Stimulated activated naive B cell treated with anti-CD40 and anti-IgM and Interleukin-4, amounts not matched to agents 10 μg/mL and 1 μg/mL and 100 μg/mL, for 72 hours (primary cell): ENCODE data around the gene PLXNC1.
A peak's percentile ranks its signal among the peaks of the same experiment; 100 is the strongest.

ENCODE experiments used
- ATAC-seq, 2 donors: fragments of 150-1000 bp; cut with Tn5 transposase; replicated peaks; 2 replicates each; pipeline ENCODE4 v1.10.0; 2021; ENCODE audit warnings: moderate library complexity in 1 of 2
- DNase-seq: peaks from one replicate; pipeline ENCODE4 v3.0.0; 2021
- H3K27ac Mint-ChIP-seq: one replicate; pipeline ENCODE4 v1.8.0; 2022; ENCODE audit warnings: mild to moderate bottlenecking, mixed read lengths
- H3K27me3 Mint-ChIP-seq, 2 donors: one replicate each; pipeline ENCODE4 v1.8.0; 2022; ENCODE audit warnings: mixed read lengths in 2 of 2
- H3K36me3 Mint-ChIP-seq, 2 donors: one replicate each; pipeline ENCODE4 v1.8.0; 2022; ENCODE audit warnings: mixed read lengths in 2 of 2, mild to moderate bottlenecking in 1 of 2
- H3K4me1 Mint-ChIP-seq, 2 donors: one replicate each; pipeline ENCODE4 v1.8.0; 2022; ENCODE audit warnings: mixed read lengths in 2 of 2, mild to moderate bottlenecking in 1 of 2
- H3K4me3 Mint-ChIP-seq, 2 donors: one replicate each; pipeline ENCODE4 v1.8.0; 2022; ENCODE audit warnings: mild to moderate bottlenecking in 2 of 2, mixed read lengths in 2 of 2, moderate library complexity in 1 of 2
- H3K9me3 Mint-ChIP-seq, 2 donors: one replicate each; pipeline ENCODE4 v1.8.0; 2022; ENCODE audit warnings: mixed read lengths in 2 of 2, mild to moderate bottlenecking in 1 of 2

PLXNC1 gene

DNA sequence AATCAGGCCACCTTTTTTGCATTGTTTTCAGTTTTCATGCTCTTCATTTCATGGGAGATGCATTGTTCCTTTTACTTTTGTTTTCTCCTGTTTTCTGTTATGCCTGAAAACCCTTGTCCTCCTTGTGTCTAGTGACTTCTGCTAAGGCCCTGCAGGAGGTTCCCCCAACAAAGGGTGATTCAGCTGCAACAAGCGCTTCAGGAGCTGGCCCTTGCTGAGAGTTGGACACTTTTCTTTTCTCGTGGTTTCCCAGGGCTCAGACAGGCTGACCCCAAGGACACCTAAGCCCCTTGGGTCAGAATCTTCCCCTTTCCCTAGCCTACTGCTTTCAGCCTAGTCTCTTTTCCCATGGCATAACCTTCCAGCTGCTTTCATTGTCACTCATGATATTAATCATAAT is 98.9 kb downstream of the PLXNC1 start:
- Mint-ChIP-seq H3K9me3 (no peaks in the 10 kb centered on the region), H3K36me3 (peaks cover 57 to 79% of the 10 kb centered on the region in 2 donors), H3K27me3 (no peaks in the 10 kb centered on the region), H3K27ac (peak overlapping the region; percentile 32), H3K4me1 (peaks cover 37 to 45% of the 10 kb centered on the region in 2 donors), H3K4me3 (no peak overlapping the region)
- ATAC-seq (no peak), DNase-seq (no peak)

DNA sequence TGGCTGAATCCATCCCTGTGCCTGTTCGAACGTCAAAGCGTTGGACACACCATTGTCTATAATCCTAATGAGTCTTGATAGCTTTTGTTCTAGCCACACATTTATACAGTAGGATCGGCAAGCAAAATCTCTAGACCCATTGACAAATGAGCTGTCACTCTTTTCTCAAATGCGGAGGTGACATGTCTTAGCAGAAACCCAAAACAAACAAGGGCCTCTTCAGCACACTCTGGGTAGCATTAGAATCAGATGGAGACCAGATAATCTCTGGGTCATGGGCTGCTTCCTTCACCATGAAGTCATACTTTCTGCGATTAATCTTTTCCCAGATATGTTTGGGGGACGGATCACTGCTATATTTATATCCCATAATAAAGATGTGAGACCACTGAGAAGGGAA is 100.2 kb downstream of the PLXNC1 start:
- Mint-ChIP-seq H3K4me1 (peaks cover 30 to 35% of the 10 kb centered on the region in 2 donors), H3K36me3 (peaks cover 55 to 82% of the 10 kb centered on the region in 2 donors), H3K4me3 (no peak overlapping the region), H3K27me3 (no peaks in the 10 kb centered on the region), H3K9me3 (no peaks in the 10 kb centered on the region), H3K27ac (no peak overlapping the region)
- DNase-seq = no peak
- no peak for ATAC-seq

DNA sequence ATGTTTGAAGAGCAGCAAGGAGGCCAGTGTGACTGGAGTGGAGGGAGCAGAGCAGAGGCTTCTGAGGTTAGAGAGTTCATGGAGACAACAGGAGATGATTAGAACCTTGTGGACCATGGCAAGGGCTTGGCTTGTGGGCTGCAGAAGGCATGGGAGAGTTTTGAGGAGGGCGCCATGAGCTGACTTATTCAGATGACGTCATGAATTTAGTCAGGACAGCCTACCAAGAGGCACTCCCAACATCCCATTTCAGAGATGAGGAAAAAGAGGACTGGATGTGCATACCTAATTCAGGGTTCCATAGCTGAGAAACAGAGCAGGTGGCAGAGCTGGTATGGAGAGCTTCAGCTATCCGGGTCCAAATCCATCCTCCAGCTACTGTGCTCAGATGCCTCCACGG is 101.8 kb downstream of the PLXNC1 start:
- ATAC-seq (no peak), DNase-seq (no peak)
- Mint-ChIP-seq H3K27ac (no peak overlapping the region), H3K4me3 (no peak overlapping the region), H3K4me1 (peaks cover 23 to 25% of the 10 kb centered on the region in 2 donors), H3K36me3 (peaks cover 59 to 82% of the 10 kb centered on the region in 2 donors), H3K27me3 (no peaks in the 10 kb centered on the region), H3K9me3 (no peaks in the 10 kb centered on the region)

DNA sequence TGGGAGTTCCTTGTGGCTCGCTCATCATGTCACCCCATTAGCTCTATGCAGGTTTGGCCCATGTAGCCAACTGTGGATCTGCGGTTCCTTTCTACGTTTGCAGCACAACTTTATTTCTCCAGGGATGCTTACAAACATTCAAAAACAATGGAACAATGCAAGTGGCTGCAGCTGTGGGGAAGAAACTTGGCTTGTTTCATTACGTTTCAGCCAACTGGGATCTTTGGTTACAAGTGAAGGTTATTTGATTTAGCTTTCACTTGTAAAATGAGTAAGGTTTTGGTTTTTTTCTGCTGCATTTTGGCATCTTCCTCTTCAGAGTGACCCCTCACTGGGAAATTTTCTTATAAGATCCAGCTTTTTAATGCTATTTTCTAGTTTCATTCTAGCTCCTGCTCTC is 105.9 kb downstream of the PLXNC1 start:
- Mint-ChIP-seq H3K27me3 (no peaks in the 10 kb centered on the region), H3K36me3 (peaks cover 52 to 74% of the 10 kb centered on the region in 2 donors), H3K4me1 (peaks cover 13 to 21% of the 10 kb centered on the region in 2 donors), H3K27ac (no peak overlapping the region), H3K9me3 (no peaks in the 10 kb centered on the region), H3K4me3 (no peak overlapping the region)
- DNase-seq (no peak), ATAC-seq (no peak)

DNA sequence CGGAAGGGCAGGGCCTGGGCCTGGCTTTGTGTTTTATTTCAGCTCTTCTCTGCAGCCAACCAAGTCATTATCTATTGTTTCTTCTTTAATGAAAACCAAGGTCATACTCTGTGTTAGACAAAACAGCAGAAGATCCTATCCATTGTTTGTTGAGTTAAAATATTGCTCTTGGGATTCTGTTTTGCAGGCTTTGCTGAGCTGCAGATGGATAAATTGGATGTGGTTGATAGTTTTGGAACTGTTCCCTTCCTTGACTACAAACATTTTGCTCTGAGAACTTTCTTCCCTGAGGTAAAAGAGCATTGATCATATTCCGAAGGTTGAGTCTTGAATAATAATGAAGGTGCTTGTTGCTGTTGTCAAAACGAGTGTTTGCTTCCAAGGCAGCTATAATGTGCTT is 106.6 kb downstream of the PLXNC1 start:
- H3K9me3 Mint-ChIP-seq = no peaks in the 10 kb centered on the region
- DNase-seq (no peak), ATAC-seq (no peak)
- peaks cover 50 to 70% of the 10 kb centered on the region in 2 donors for H3K36me3 Mint-ChIP-seq
- H3K27me3 Mint-ChIP-seq = no peaks in the 10 kb centered on the region
- H3K4me3 Mint-ChIP-seq = no peak overlapping the region
- peaks cover 13 to 21% of the 10 kb centered on the region in 2 donors for H3K4me1 Mint-ChIP-seq
- H3K27ac Mint-ChIP-seq = no peak overlapping the region

GRCh38 chr12:94255428-94255827 is 107.1 kb downstream of the PLXNC1 start:
- DNase-seq (no peak), ATAC-seq (no peak)
- Mint-ChIP-seq H3K27ac (no peak overlapping the region), H3K36me3 (peaks cover 49 to 67% of the 10 kb centered on the region in 2 donors), H3K9me3 (no peaks in the 10 kb centered on the region), H3K4me1 (peaks cover 13 to 21% of the 10 kb centered on the region in 2 donors), H3K27me3 (no peaks in the 10 kb centered on the region), H3K4me3 (no peak overlapping the region)

- H3K9me3 Mint-ChIP-seq = no peaks in the 10 kb centered on the region
- DNase-seq (no peak), ATAC-seq (no peak)
- no peak overlapping the region for H3K4me3 Mint-ChIP-seq
- H3K36me3 Mint-ChIP-seq = peaks cover 53 to 71% of the 10 kb centered on the region in 2 donors
- no peak overlapping the region for H3K27ac Mint-ChIP-seq
- peaks cover 33 to 40% of the 10 kb centered on the region in 2 donors for H3K4me1 Mint-ChIP-seq
- H3K27me3 Mint-ChIP-seq = no peaks in the 10 kb centered on the region
Measured at GRCh38 chr12:94258593-94258992, 110.2 kb downstream of the PLXNC1 start.

DNA sequence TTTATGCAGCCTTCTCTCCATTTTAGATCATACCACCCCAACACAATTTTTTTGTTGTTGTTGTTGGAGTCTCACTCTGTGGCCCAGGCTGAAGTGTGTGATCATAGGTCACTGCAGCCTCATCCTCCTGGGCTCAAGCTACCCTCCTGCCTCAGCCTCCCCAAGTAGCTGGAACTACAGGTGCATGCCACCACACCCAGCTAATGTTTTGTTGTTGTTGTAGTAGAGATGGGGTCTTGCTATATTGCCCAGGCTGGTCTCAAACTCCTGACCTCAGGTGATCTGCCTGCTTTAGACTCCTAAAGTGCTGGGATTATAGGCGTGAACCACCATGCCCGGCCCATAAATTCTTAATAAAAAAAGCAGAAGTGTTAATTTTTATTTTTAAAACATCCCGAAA is 111.6 kb downstream of the PLXNC1 start:
- peak overlapping the region; percentile 11 for H3K27ac Mint-ChIP-seq
- no peak for ATAC-seq
- peaks cover 55 to 72% of the 10 kb centered on the region in 2 donors for H3K36me3 Mint-ChIP-seq
- peaks cover 37 to 50% of the 10 kb centered on the region in 2 donors for H3K4me1 Mint-ChIP-seq
- no peaks in the 10 kb centered on the region for H3K9me3 Mint-ChIP-seq
- no peak overlapping the region for H3K4me3 Mint-ChIP-seq
- no peaks in the 10 kb centered on the region for H3K27me3 Mint-ChIP-seq
- no peak for DNase-seq

DNA sequence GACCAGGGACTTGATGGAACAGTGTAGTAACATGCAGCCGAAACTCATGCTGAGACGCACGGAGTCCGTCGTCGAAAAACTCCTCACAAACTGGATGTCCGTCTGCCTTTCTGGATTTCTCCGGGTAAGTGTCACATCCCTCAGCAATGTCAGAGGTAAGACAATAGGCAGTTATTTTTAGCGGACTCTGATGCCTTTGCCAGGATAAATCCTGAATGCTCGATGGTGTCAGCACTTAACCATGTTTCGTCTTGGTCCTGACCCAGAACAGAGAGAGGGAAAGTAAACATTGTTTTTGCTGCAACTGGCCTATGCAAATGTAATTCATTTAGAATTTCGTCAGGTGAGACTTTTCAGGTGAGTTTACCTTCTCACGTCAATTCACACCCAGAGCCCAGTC is 112.3 kb downstream of the PLXNC1 start:
- Mint-ChIP-seq H3K27ac (no peak overlapping the region), H3K4me1 (peaks cover 42 to 57% of the 10 kb centered on the region in 2 donors), H3K27me3 (no peaks in the 10 kb centered on the region), H3K4me3 (no peak overlapping the region), H3K36me3 (peaks cover 57 to 72% of the 10 kb centered on the region in 2 donors), H3K9me3 (peaks cover 0 to under 1% of the 10 kb centered on the region in 2 donors)
- ATAC-seq (no peak), DNase-seq (no peak)

DNA sequence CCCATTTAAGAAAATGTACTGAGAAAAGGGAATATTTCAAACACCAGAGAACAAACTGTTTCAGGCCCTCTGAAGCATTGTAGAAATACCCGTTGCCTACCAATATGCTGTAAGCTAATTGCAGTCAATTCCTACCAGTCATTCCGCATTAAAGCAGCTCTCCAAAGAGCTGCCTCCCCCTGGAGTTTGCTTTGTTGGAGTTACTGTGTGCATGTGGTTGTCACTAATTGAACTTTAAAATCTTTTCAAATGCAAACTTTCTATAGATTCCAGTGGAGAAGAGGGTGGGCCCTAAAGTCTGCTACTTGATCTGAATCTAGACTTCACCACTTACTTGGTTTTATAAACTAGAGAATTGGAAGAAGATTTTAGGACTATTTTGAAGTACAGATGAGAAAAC is 112.7 kb downstream of the PLXNC1 start:
- DNase-seq = no peak
- Mint-ChIP-seq H3K9me3 (peaks cover 0 to 4% of the 10 kb centered on the region in 2 donors), H3K4me1 (peaks cover 44 to 61% of the 10 kb centered on the region in 2 donors), H3K27ac (no peak overlapping the region), H3K27me3 (no peaks in the 10 kb centered on the region), H3K36me3 (peaks cover 59 to 72% of the 10 kb centered on the region in 2 donors), H3K4me3 (no peak overlapping the region)
- ATAC-seq = no peak

- DNase-seq (no peak), ATAC-seq (no peak)
- peaks cover 45 to 63% of the 10 kb centered on the region in 2 donors for H3K4me1 Mint-ChIP-seq
- H3K27ac Mint-ChIP-seq = peak overlapping the region; percentile 97
- H3K36me3 Mint-ChIP-seq = peaks cover 58 to 72% of the 10 kb centered on the region in 2 donors
- peaks cover 0 to 4% of the 10 kb centered on the region in 2 donors for H3K9me3 Mint-ChIP-seq
- H3K4me3 Mint-ChIP-seq = peak overlapping the region; percentile 75 to 86
- H3K27me3 Mint-ChIP-seq = no peaks in the 10 kb centered on the region
Measured at GRCh38 chr12:94261786-94262185, 113.4 kb downstream of the PLXNC1 start.

DNA sequence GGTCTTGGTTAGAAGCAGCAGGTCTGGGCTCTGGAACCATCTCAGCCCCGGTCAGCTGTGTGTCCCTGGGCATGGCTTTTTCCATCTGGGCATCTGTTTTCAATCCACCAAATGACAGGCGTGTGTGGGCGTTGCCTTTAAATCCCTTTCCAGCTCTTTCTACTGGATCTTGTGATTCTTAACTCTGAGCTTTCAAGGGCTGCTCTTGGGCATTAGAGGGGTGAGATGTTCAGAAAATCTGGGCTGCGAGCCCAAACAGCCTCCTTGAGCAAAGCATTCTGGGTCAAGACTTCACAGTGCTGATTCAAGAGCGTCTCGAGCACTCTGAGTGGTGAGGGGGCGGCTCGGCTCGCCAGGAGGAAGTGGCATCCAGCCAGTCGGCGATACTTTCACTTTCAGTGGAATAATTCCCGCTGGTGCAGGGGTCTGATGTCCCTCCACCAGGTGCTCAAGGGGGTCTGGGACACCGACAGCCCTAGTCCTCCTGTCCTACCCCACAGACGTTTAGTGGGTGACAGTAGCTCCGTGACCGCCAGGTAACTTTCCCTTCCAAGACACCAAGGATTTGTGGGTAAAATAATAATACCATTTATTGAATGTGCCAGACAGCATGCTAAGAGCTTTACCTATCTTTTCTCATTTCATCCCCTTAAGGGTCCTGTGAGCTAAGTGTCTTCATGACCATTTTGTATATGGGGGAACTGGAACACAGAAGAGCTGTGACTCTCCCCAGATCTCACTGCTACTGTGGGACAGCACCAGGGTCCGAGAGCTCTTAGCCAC is 114.0 kb downstream of the PLXNC1 start:
- H3K27me3 Mint-ChIP-seq = no peaks in the 10 kb centered on the region
- DNase-seq (peak; percentile 73), ATAC-seq (peak; percentile 70 to 75)
- H3K36me3 Mint-ChIP-seq = peaks cover 57 to 70% of the 10 kb centered on the region in 2 donors
- peaks cover 0 to 4% of the 10 kb centered on the region in 2 donors for H3K9me3 Mint-ChIP-seq
- H3K27ac Mint-ChIP-seq = peak overlapping the region; percentile 97
- H3K4me1 Mint-ChIP-seq = peaks cover 46 to 63% of the 10 kb centered on the region in 2 donors
- peak overlapping the region; percentile 75 to 86 for H3K4me3 Mint-ChIP-seq

GRCh38 chr12:94263011-94263811 is 114.8 kb downstream of the PLXNC1 start:
- DNase-seq (peak; percentile 79), ATAC-seq (peak; percentile 78)
- peak overlapping the region; percentile 97 for H3K27ac Mint-ChIP-seq
- no peaks in the 10 kb centered on the region for H3K27me3 Mint-ChIP-seq
- peaks cover 0 to 4% of the 10 kb centered on the region in 2 donors for H3K9me3 Mint-ChIP-seq
- peak overlapping the region; percentile 75 to 86 for H3K4me3 Mint-ChIP-seq
- H3K36me3 Mint-ChIP-seq = peaks cover 54 to 67% of the 10 kb centered on the region in 2 donors
- peaks cover 52 to 65% of the 10 kb centered on the region in 2 donors for H3K4me1 Mint-ChIP-seq

DNA sequence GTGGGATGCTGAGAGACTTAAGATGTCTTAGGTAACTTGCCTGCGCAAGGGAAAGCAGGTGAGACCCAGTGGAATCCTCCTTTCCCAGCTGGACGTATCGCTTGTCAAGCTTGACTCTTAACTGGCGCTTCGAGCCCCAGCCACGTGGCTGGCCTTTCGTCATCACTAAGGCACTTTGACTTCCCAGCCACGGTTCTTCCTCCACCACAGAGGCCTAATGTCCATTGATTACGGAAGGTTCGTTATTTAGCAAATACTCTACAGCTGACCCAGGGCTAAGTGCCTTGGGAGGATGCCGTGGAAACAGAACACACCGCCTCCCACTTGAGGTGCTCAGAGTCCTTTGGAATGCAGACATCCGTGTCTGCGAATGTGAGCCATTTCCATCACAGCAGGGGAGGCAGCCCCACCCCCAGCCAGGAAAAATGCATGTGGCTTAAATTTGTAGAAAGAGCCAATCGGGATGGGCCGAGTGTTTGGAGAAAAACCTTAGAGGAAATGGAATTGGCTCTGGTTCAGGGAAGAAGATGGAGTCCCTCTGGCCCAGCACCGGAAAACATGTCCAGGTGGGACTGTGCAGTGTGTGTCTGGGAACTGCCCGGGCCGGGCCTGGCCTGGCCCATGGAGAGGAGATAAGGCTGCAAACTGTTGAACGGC is 115.7 kb downstream of the PLXNC1 start:
- ATAC-seq = no peak
- Mint-ChIP-seq H3K4me3 (peak overlapping the region; percentile 67 to 86), H3K9me3 (peaks cover 0 to 4% of the 10 kb centered on the region in 2 donors), H3K36me3 (peaks cover 61 to 73% of the 10 kb centered on the region in 2 donors), H3K27ac (peak overlapping the region; percentile 97), H3K4me1 (peaks cover 59 to 74% of the 10 kb centered on the region in 2 donors), H3K27me3 (no peaks in the 10 kb centered on the region)
- no peak for DNase-seq
